Anterior cingulate cortex (tissue), 58 donors: Measurements from ENCODE around the gene GJC2.
A peak's percentile ranks its signal among the peaks of the same experiment; 100 is the strongest.

Experiments
- DNase-seq, 58 donors: peaks; one replicate each; lab custom pipeline; 2025; lab: John Stamatoyannopoulos, UW

GJC2 gene

GRCh38 chr1:228112167-228112566, 37.6 kb upstream of the GJC2 start:
- DNase-seq: no peak

- DNase-seq: no peak
Observed at GRCh38 chr1:228112617-228113016, 37.1 kb upstream of the GJC2 start.

- no peak for DNase-seq
Observed at GRCh38 chr1:228114827-228115226, 34.9 kb upstream of the GJC2 start.

GRCh38 chr1:228117335-228117734, 32.4 kb upstream of the GJC2 start:
- DNase-seq: no peak

- no peak for DNase-seq
Observed at GRCh38 chr1:228118040-228118439, 31.7 kb upstream of the GJC2 start.

GRCh38 chr1:228120351-228120750, 29.4 kb upstream of the GJC2 start:
- DNase-seq: no peak

GRCh38 chr1:228120857-228121489, 28.8 kb upstream of the GJC2 start:
- no peak for DNase-seq

GRCh38 chr1:228122921-228123441, 26.7 kb upstream of the GJC2 start:
- DNase-seq: no peak

GRCh38 chr1:228123505-228123904, 26.2 kb upstream of the GJC2 start:
- no peak for DNase-seq

GRCh38 chr1:228125185-228125584, 24.5 kb upstream of the GJC2 start:
- DNase-seq: no peak

GRCh38 chr1:228131766-228132165, 18.0 kb upstream of the GJC2 start:
- no peak for DNase-seq

- no peak for DNase-seq
Observed at GRCh38 chr1:228134591-228134990, 15.1 kb upstream of the GJC2 start.

- DNase-seq: no peak
Observed at GRCh38 chr1:228136901-228137300, 12.8 kb upstream of the GJC2 start.

GRCh38 chr1:228139406-228139930, 10.3 kb upstream of the GJC2 start:
- DNase-seq: no peak

GRCh38 chr1:228139931-228140723, 9.6 kb upstream of the GJC2 start, which contains the start of gene GUK1:
Gene GUK1, plus strand, starts transcription at chr1:228140279. Its CDS starts 24 bp downstream, at chr1:228140303.
- DNase-seq: peak; percentile 89 to 100 (median 99)

GRCh38 chr1:228140724-228141225, 9.0 kb upstream of the GJC2 start:
- no peak for DNase-seq

- DNase-seq: peak in 15 of 58 donors; percentile 13 to 52 (median 39)
Observed at GRCh38 chr1:228141226-228142044, 8.3 kb upstream of the GJC2 start.

- no peak for DNase-seq
Observed at GRCh38 chr1:228142155-228142691, 7.5 kb upstream of the GJC2 start.

- DNase-seq: peak in 4 of 58 donors; percentile 13 to 48 (median 36)
Observed at GRCh38 chr1:228142701-228143136, 7.0 kb upstream of the GJC2 start.
